NCI-H526 (cell line): ENCODE data around the gene NKX2-3.
A peak's percentile ranks its signal among the peaks of the same experiment; 100 is the strongest.

ENCODE experiments used
- DNase-seq, 2 experiments: peaks; one replicate each; lab custom pipeline; 2025; lab: John Stamatoyannopoulos, UW

Gene NKX2-3

GRCh38 chr10:99532687-99533495 is at the start of gene NKX2-3:
Gene NKX2-3, plus strand, starts transcription at chr10:99532942. Its CDS starts 190 bp downstream, at chr10:99533132.
- DNase-seq = peak; percentile 28 to 72

GRCh38 chr10:99484626-99485581 is 47.8 kb upstream of the NKX2-3 start:
- peak in 1 of 2 experiments; percentile 36 for DNase-seq

- DNase-seq = no peak
Observed at GRCh38 chr10:99487125-99487807, 45.5 kb upstream of the NKX2-3 start.

GRCh38 chr10:99489271-99489670 is 43.5 kb upstream of the NKX2-3 start:
- DNase-seq = no peak

GRCh38 chr10:99497343-99498025 is 35.3 kb upstream of the NKX2-3 start:
- DNase-seq = no peak

- DNase-seq = no peak
Observed at GRCh38 chr10:99506416-99506815, 26.3 kb upstream of the NKX2-3 start.

GRCh38 chr10:99507265-99507664 is 25.5 kb upstream of the NKX2-3 start:
- no peak for DNase-seq

- no peak for DNase-seq
Observed at GRCh38 chr10:99513061-99513460, 19.7 kb upstream of the NKX2-3 start.

- DNase-seq = no peak
Observed at GRCh38 chr10:99519690-99520039, 13.1 kb upstream of the NKX2-3 start.

GRCh38 chr10:99520040-99520846 is 12.5 kb upstream of the NKX2-3 start:
- peak in 1 of 2 experiments; percentile 21 for DNase-seq

- no peak for DNase-seq
Observed at GRCh38 chr10:99520847-99521764, 11.6 kb upstream of the NKX2-3 start.

GRCh38 chr10:99521765-99522469 is 10.8 kb upstream of the NKX2-3 start:
- no peak for DNase-seq

GRCh38 chr10:99522470-99523250 is 10.1 kb upstream of the NKX2-3 start:
- DNase-seq = no peak

GRCh38 chr10:99523251-99523773 is 9.4 kb upstream of the NKX2-3 start:
- DNase-seq = no peak

- DNase-seq = no peak
Observed at GRCh38 chr10:99524050-99524666, 8.6 kb upstream of the NKX2-3 start.

- no peak for DNase-seq
Observed at GRCh38 chr10:99524736-99525380, 7.9 kb upstream of the NKX2-3 start.

GRCh38 chr10:99525897-99526296 is 6.8 kb upstream of the NKX2-3 start:
- DNase-seq = no peak
